Sigmoid colon (tissue), 7 donors: ENCODE data around the gene DERA. TPM values are rescaled to one million over a fixed set of nuclear protein-coding genes. Genes with fewer than 3 reads are reported as not detected.

ENCODE experiments used
- DNase-seq: peaks from one replicate; pipeline ENCODE4 v3.0.0-alpha.2; 2019
- H3K27ac ChIP-seq, 4 donors: fragments of 200-600 bp; sonication (generic); one replicate each; pipeline ENCODE4 v1.5.1; 2016 to 2019; ENCODE audit warnings: mild to moderate bottlenecking in 1 of 4
- H3K27me3 ChIP-seq, 3 donors: fragments of 200-600 bp; sonication (generic); one replicate each; pipeline ENCODE4 v1.5.1; 2019; ENCODE audit warnings: mild to moderate bottlenecking in 1 of 3
- H3K36me3 ChIP-seq, 4 donors: fragments of 200-600 bp; sonication (generic); one replicate each; pipeline ENCODE4 v1.5.1; 2016 to 2019
- H3K4me1 ChIP-seq, 4 donors: fragments of 200-600 bp; sonication (generic); one replicate each; pipeline ENCODE4 v1.5.1; 2017 to 2019
- H3K4me3 ChIP-seq, 4 donors: fragments of 200-600 bp; sonication (generic); one replicate each; pipeline ENCODE4 v1.5.1; 2017 to 2019; ENCODE audit warnings: mild to moderate bottlenecking in 2 of 4, moderate library complexity in 1 of 4
- H3K9me3 ChIP-seq, 4 donors: fragments of 200-600 bp in 3 of 4; sonication (generic) in 3 of 4; one replicate each; pipeline versions ENCODE4 v1.5.1 to v1.6.1; 2013 to 2019
- CTCF ChIP-seq, 4 experiments: fragments of 450-650 bp in 3 of 4; fragments of 200-600 bp in 1 of 4; IDR thresholded peaks; one replicate each; pipeline ENCODE4 v1.5.1; 2016 to 2019; ENCODE audit warnings: antibody characterized with exemption in 4 of 4, mild to moderate bottlenecking in 3 of 4, moderate library complexity in 2 of 4
- EP300 ChIP-seq, 4 donors: sonication (generic); formaldehyde crosslinking; IDR thresholded peaks; one replicate each; pipeline ENCODE4 v1.6.1; 2017; ENCODE audit warnings: antibody characterized with exemption in 4 of 4
- POLR2A ChIP-seq, 2 donors: fragments of 450-650 bp; IDR thresholded peaks; one replicate each; pipeline ENCODE4 v1.6.1; 2016; ENCODE audit warnings: antibody characterized with exemption in 2 of 2, mild to moderate bottlenecking in 2 of 2, moderate library complexity in 2 of 2
- POLR2AphosphoS5 ChIP-seq, 4 donors: sonication (generic); formaldehyde crosslinking; IDR thresholded peaks; one replicate each; pipeline ENCODE4 v1.6.1; 2017; ENCODE audit warnings: antibody characterized with exemption in 4 of 4
- WGBS, 2 donors: extraction: QIAGEN DNeasy Blood & Tissue Kit; methylation state at CpG; one replicate each; pipeline ENCODE4 v1.1.7; 2013; 5-methylcytosine and 5-hydroxymethylcytosine counted together
- intact Hi-C: fragments of 100-400 bp; cut with DNase I; formaldehyde crosslinking; loops from one replicate; pipeline ENCODE4 v1.15.1; 2023
- polyA plus RNA-seq, 3 donors: library from polyadenylated mRNA; stranded (reverse); fragments of 200-250 nt; gene quantifications; one replicate each; pipeline ENCODE4 v1.2.3, GENCODE V29; 2013
- total RNA-seq, 4 donors: library from RNA; depleted of rRNA; stranded (reverse); fragments of >200 nt; gene quantifications; one replicate each; pipeline ENCODE4 v1.1.0, GENCODE V29; 2016
- donor health status: healthy with polysubstance abuse.
- donor health status: Bipolar disorder and iron deficiency.
- donor health status: healthy.

The DERA gene
- total RNA-seq (10 to 100 TPM; 26.6 to 54.2 (median 43.8) TPM), polyA plus RNA-seq (100 to 1,000 TPM in 1 of 3 donors, 10 to 100 TPM in 2; 37.2 to 106 (median 82.9) TPM)

- Histone ChIP-seq H3K27ac (peak within 1 kb of the TSS; percentile 92 to 98 (median 96)), H3K4me3 (peak within 1 kb of the TSS; percentile 75 to 81 (median 80)), H3K4me1 (peaks cover 0 to 40% (median 13%) of the 10 kb centered on the region in 4 donors), H3K27me3 (no peaks in the 10 kb centered on the region), H3K36me3 (peaks cover 0 to 14% (median 0%) of the 10 kb centered on the region in 4 donors), H3K9me3 (no peaks in the 10 kb centered on the region)
- 0 to 1% methylated on average over 59 of the region's 59 CpGs for WGBS, 2 donors
- intact Hi-C loops: loop anchor here (10.0 kb wide), 1 partner anchor 684 kb away; no protein-coding TSS in a partner anchor
- peak; percentile 89 for DNase-seq
- TF ChIP-seq POLR2A (IDR thresholded peaks at IDR 0.05) (peak; percentile 74 to 76), CTCF (IDR thresholded peaks at IDR 0.05) (peak in 1 of 4 experiments; percentile 16), EP300 (IDR thresholded peaks at IDR 0.05) (no peak), POLR2AphosphoS5 (IDR thresholded peaks at IDR 0.05) (peak; percentile 78 to 91 (median 83))
Observed at GRCh38 chr12:15910864-15911721, at the start of gene DERA. DERA (plus strand) TSS chr12:15911332; CDS start chr12:15911384, 52 bp downstream.

- no peak for DNase-seq
- H3K4me1 ChIP-seq: no peaks in the 10 kb centered on the region
- no peaks in the 10 kb centered on the region for H3K9me3 ChIP-seq
- intact Hi-C loops: no loop called here
- WGBS, 2 donors: 1 to 21% methylated on average over 1 of the region's 1 CpG
- no peak overlapping the region for H3K4me3 ChIP-seq
- H3K27ac ChIP-seq: no peak overlapping the region
- TF ChIP-seq POLR2AphosphoS5 (IDR thresholded peaks at IDR 0.05) (no peak), POLR2A (IDR thresholded peaks at IDR 0.05) (no peak), CTCF (IDR thresholded peaks at IDR 0.05) (no peak), EP300 (IDR thresholded peaks at IDR 0.05) (no peak)
- H3K36me3 ChIP-seq: no peaks in the 10 kb centered on the region
- no peaks in the 10 kb centered on the region for H3K27me3 ChIP-seq
Observed at GRCh38 chr12:15861404-15861803, 49.7 kb upstream of the DERA start.

DNA sequence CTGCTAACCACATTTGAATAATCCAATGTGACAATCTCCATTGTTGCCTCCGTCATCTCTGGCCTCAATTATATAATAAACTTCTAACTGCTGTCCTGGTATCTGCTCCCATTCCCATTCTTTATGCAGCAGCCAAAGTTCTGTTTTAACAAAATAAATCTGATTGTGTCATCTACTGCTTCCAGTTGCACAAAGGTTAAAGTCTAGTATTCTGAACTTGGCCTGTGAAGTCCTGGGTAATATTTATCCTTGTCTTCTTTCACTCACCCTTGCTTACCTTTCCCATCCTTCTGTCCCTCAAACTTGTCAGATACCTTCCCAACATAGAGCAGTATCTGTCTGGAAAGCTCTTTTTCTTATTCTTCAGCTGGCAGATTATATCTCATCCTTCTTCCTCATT lies 48.3 kb upstream of the DERA start:
- Histone ChIP-seq H3K9me3 (no peaks in the 10 kb centered on the region), H3K4me1 (no peaks in the 10 kb centered on the region), H3K36me3 (no peaks in the 10 kb centered on the region), H3K27me3 (no peaks in the 10 kb centered on the region), H3K4me3 (no peak overlapping the region), H3K27ac (no peak overlapping the region)
- intact Hi-C loops: no loop called here
- WGBS, 2 donors: 14 to 70% methylated on average over 1 of the region's 1 CpG
- TF ChIP-seq EP300 (IDR thresholded peaks at IDR 0.05): no peak
- TF ChIP-seq CTCF (IDR thresholded peaks at IDR 0.05): no peak
- TF ChIP-seq POLR2A (IDR thresholded peaks at IDR 0.05): no peak
- no peak for TF ChIP-seq POLR2AphosphoS5 (IDR thresholded peaks at IDR 0.05)
- no peak for DNase-seq

DNA sequence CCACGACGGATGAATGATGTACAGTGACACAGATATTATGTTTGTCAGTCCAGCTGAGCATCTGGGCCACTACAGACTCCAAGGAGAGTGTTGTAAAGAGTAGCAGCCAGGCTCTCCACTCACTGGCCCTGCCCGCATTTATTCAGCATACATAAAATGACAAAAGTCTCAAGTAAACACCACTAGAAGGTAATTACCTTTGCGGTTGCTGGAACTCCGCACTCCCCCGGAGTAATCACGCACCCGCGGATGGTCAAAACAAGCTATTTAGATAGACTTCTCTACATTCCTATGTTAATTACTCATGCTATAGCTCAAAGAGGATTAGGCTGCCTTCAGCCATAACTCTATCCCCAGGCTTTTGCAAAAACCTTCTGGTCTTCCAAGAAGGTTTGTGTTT lies 47.8 kb upstream of the DERA start:
- intact Hi-C loops: no loop called here
- WGBS, 2 donors: 45 to 64% methylated on average over 9 of the region's 9 CpGs
- Histone ChIP-seq H3K36me3 (no peaks in the 10 kb centered on the region), H3K27ac (no peak overlapping the region), H3K27me3 (no peaks in the 10 kb centered on the region), H3K4me1 (no peaks in the 10 kb centered on the region), H3K4me3 (no peak overlapping the region), H3K9me3 (no peaks in the 10 kb centered on the region)
- no peak for TF ChIP-seq CTCF (IDR thresholded peaks at IDR 0.05)
- no peak for TF ChIP-seq EP300 (IDR thresholded peaks at IDR 0.05)
- TF ChIP-seq POLR2A (IDR thresholded peaks at IDR 0.05): no peak
- no peak for TF ChIP-seq POLR2AphosphoS5 (IDR thresholded peaks at IDR 0.05)
- no peak for DNase-seq
